Tongue (tissue), 2 donors: ENCODE data around the gene LIPC. TPM values are rescaled to one million over a fixed set of nuclear protein-coding genes. Genes with fewer than 3 reads are reported as not detected.
A peak's percentile ranks its signal among the peaks of the same experiment; 100 is the strongest.

Experiments
- DNase-seq: peaks from one replicate; pipeline ENCODE4 v3.0.0-alpha.2; 2015
- total RNA-seq: library from RNA; depleted of rRNA; stranded (reverse); fragments of >200 nt; gene quantifications from one replicate; pipeline ENCODE4 v1.2.3, GENCODE V29; 2014

The LIPC gene
- total RNA-seq, 1 donor from 2014 or later = 1.0 TPM

DNA sequence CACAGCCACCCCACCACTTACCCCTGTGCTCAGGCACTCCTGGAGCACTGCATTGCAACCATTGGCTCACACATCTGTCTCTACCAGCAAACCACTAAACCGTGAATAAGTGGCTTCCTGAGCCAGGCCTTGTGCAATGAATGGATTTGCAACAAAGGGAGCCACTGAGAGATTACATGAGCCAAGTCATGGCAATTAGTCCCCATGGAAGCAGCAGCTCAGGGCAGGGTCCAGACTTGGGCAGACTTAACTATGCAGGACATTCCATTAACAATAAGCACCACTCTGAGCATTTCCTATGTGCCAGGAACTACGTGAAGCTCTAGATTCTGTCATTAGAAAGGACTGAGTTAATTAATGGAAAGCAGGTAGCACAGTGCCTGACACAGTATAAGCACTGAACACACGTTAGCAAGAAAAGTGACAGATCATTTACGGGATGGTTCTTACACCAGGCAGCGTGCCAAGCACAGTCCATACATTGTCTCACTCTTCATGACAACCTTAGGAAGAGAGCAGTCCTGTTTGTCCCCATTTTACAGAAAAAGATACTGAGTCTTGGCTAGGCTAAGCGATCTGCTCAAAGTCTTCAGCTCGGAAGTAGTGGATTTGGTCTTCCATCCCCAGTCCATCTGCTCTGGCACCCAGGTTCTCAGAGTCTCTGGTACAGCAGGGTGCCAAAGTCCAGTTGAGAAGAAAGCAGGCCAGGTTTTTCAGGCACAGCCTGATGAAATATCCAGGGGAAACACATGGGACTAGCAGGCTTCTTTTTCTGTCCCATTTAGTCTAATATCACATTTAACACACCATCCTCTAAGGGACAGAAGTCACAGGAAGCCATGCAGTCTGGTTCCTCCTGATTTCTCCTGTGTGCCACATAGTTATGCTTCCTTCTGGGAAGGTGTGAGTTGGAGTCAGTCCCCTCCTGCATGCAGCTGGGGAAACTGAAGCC is 44.1 kb downstream of the LIPC start:
- DNase-seq = peak; percentile 65

DNA sequence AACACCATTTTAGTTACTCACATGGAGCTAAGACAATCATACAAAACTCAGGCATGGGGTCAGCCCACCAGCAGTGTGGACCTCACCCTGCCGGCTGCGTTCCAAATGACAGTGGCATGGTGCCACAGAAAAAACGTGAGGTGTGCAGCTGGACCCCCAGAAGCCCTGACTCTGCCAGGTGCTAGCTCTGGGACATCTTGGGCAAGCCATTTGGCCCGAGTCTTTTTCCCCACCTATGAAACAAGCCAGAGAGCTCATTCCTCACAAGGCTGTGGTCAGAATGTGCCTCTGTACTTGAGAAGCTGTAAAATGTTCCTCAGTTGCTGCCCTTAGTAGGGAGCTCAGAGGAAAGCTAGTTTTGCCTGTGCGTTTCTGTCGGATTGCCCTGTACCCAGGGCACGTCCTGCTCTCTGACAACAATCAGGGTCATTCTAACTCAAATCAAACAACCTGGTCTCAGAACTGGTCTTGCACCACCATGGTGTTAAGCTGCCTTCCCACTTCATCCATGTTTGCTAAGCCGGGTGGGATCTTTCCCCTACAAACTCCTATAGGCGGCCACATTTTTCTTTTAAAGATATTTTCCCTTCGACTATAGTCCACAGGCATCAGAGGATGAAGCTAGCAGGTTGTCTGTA is 44.9 kb downstream of the LIPC start:
- DNase-seq = no peak

DNA sequence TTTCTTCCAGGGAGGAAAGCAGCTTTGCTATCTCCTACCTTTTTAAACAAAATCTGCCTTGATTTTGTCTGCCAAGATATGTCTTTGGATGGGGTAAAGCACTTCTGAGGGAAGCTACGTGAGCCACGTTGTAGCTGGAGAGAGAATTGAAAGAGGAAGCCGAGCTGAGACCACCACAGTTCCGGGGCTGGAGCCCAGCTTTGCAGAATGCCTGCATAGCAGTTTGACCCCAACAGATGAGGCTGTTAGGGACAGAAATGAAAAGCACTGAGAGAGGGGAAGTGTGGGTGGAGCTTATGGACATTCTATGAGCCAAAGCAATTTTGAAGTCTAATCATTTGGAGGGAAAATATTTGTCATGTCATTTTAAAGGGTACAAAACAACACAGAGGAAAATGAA is 45.4 kb downstream of the LIPC start:
- DNase-seq = no peak

DNA sequence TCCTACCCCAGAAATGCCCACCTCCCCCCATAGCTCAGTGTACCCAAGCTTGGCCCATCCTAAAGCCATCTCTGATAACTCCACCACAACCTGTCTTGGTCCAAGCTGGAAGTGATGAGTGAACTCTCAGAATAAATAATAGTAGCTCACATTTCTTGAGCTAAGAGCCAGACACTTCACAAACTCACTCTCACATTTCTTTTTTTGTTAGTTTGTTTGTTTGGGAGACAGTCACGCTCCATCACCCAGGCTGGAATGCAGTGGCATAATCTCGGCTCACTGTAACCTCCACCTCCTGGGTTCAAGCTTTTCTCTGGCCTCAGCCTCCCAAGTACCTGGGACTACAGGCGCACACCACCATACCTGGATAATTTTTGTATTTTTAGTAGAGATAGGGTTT is 46.2 kb downstream of the LIPC start:
- no peak for DNase-seq

DNA sequence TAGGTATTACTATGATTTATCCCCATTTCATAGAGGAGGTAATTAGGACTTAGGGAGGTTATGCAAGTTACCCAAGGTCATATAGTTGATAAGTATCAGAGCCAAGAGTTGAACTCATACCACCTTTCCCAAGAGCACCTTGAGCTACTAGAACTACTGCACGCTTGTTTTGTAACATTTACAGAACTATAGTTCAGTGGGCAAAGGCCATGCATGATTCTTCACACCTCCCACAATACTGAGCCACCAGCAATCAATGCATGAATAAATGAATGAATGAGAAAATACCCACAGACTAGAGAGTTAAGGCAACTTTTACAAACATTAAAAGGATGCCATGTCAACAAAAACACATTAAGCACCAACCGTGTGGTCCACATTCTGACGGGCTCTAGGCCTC is 46.8 kb downstream of the LIPC start:
- DNase-seq = no peak

DNA sequence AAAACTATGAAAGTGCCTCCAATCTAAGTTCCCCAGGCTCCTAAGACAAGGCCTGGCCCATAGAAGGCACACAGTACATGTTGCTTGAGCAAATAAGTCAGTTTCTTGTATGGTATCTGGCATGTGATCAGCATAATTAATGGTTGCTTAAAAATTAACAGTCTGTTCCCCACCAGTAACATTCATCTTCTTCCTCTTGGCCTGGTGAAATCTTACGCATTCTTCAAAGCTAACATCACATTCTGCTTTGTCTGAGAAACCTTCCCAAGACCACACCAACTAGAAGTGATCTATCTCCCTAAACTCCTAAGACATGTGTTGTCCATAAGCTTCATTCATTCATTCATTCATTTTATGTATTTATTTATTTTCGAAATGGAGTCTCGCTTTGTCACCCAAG is 48.1 kb downstream of the LIPC start:
- no peak for DNase-seq

DNA sequence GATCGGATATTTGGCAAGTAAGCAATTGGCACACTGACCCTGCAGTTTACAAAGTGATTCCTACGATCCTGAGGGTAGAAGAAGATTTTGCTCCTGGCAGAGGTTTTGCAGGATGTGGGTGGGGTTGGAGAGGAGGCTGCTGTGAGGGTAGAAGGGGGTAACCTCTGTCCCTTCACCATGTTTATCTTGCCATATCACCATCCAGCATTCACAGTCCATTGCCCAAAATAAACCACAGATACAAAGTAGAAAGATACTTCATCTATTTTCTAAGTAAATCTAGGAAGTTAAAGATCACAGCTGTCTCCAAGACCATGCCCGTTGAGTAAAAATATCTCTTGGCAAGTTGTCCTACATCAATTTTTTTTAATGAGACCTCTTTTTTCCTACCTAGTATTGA is 51.6 kb downstream of the LIPC start:
- no peak for DNase-seq

DNA sequence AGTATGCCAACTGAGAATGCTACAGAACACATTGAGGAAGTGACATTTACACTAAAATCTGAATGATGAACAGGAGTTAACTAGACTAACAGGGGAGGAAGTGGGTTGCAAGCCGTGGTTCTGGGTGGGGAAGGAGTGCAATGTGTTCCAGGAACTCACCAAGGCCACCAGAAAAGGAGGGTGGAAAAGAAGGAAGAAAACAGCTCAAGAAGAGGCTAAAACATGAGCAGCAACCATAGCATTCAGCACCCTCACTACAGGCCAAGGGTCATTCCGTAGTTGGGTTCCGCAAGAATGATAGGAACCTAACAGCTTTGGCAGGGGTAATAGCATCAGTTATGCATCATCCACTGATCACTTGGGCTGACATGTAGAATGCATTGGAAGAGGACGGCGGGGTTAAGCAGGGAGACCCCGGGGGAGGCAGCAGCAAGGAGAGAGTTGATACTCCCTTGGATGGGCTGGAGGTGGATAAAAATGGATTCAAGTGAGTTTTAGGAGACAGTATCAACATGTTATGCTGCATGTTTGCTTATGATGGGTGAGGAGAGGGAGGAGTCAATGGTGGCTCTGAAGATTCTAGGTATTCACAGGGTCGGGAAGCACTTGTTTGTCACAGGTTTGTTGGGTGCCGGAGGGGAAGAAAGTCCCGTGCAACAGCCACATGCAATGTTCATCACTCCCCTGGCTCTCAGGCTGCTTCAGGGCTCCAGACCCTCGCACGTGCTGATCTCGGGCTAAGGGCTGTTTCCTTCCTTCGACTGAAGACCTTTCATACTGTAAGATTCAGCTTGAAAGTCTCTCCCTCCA is 53.2 kb downstream of the LIPC start:
- DNase-seq = no peak

DNA sequence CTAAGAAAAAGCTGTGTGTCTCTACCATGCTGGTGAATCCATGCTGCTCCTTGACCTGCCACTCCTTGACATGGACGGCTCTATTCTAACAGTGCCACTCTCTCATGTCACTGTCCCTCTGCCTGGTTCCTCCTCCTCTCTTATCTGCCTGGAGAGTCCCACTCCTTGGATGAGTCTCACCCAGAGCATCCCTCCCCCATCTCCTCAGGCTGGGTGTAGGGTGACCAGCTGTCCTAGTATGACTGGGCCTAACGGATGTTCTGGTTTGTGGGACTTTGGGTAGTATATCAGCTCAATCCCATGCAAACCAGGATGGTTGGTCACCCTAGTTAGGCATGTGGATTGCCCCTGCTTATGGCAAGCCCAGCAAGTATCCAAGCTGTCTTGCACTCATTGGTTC is 54.3 kb downstream of the LIPC start:
- DNase-seq = no peak

DNA sequence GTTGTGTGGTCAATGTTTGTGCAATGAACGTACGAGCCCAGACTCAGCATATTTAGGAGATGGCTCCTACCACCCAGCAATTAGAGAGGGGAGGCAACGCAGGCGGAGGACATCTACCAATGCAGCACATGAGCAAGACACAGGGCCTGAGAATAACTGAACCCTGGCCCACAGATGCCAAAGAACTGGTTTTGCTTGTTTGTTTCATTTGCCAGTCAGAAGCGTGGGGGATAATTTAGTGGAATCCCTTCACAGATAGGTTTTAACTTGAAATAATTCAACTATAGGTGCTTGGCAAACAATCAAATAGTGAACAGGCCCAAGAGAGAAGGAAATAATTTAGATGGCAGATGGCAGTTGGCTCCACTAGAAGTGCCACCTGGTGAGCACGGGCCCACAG is 54.8 kb downstream of the LIPC start:
- DNase-seq = no peak

DNA sequence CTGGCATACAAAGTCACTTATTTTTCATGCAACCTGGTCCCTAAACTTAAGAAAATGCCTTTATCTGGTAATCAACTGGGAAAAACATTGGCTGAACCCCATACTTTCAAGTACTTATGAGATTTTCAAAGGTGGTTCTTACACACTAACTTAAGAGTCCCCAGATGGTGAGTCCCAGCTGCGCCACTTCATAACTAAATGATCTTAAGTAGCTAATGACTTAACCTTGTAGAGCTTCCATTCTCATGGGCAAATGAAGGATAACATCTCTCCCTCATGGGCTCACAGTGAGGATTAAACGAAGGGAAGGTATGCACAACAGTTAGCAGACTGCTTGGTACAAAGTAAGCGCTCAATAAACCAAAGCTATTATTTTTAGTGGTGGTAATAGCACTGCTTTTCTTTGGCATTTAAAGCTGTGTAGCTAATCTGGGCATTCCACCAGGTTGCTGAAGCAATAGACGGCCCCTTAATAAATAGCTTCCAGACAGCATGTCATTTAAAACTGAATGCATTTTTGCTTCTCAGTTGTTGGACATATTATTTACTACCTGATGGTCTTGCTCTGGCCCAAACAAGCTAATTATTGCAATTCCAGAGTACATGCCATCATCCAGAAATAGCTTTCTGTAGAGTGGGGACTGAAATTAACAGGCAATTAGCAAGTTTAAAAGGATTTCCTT is 55.4 kb downstream of the LIPC start:
- no peak for DNase-seq

DNA sequence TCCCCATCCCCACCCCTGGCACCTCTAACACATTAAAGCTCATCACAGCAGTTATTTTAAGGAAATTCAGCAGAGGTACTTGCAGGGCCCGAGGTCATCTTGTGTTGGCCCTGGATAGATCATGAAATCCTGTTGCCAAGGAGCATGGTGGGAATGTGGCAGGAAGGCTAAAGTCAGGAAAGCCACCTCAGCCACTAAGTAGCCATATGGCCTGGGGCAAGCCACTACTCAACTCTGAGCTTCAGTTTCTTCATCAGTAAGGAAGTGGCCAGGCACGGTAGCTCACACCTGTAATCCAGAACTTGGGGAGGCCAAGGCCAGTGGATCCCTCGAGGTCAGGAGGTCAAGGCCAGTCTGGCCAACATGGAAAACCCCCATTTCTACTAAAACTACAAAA is 55.9 kb downstream of the LIPC start:
- DNase-seq = no peak

DNA sequence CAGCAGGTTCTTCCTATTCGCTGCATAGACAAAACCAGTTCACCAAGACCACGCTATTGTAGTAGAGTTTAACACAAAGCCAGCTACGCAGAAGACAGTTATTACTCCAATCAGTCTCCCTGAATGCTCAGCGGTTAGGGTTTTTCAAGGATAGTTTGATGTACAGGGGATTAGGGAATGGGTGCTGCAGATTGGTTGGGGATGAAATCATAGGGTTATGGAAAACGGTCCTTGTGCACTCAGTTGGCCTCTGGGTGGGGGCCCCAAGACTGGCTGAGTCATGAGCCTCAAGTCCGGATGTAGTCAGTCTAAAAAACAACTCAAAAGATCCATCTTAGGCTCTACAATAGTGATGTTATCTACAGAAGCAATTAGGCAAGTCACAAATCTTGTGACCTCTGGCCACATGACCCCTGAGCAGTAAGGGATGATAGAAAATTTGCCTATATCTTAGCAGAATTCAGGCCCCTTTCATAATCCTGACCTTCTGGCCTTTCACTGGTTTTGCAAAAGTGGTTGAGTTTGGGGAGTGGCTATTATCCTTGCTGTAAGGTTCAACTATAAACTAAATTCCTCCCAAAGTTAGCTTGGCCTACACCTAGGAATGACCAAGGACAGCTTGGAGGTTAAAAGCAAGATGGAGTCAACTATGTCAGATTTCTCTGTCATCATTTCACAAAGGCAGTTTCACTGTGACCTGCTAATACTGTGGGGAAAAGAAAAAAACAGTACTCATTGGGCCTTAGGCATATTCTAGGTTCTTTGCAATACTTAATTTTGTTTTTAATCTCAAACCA is 57.7 kb downstream of the LIPC start:
- DNase-seq = no peak

DNA sequence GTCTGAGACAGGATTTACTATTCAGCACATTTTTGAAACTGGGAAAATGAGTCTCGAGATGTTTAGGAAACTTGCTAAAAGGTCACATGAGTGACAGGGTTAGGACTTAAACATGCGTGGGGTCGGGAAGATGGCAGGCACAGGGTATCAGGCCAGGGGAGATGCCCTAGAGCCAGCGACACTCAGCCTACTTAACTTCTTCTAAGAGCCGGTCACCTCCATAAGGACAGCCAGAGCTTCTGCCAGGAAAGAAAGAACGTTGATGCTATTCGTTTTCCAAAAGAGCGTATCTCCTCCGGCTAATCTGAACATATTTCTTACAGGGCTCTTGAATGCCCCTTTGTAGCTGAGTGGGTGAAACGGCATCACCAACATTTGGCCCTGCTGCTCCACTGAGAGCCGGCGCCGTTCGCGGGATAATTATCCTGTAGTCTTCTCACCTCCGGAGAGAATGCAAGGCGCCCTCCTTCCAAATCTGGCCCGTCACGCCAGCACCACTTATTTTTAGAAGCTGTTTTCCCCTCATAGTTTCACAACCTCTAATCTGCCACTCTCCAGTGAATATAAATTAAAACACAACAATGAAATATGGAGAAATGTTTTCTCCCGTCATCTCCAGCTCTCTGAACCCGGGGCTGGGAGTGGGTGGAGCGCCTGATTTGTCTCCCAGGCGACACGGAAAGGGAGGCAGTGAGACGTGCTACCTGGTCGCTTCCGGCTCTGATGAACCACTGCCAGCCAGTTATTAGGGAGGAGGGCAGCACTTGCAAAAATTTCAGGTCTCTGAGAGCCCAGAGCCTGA is 58.5 kb downstream of the LIPC start:
- DNase-seq = no peak

DNA sequence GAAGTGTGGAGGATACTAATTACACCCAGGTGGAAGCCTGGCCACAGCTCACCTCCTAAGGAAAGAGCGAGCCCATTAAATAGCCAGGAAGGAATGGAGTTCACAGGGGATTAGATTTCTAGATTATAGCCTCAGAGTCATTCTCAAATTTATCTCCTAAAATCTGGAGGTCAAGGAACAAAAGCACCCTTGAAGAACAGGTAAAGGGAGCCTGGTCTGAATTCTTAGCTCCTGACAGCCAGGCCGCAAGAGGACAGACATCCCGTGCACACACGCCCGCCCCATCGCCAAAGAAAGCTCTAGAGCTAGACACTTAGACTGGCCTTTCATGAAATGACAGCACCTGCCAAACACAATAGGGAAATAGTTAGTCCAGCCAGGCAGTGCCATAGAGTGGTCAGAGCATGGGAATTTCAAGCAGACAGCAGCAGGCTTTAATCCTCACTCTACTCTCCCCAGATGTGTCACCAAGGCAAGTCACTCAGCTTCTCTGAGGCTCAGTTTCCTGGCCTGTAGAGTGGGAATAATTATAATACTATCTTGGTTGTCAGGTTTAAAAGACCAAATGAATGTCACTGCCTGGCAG is 59.2 kb downstream of the LIPC start:
- DNase-seq = no peak

DNA sequence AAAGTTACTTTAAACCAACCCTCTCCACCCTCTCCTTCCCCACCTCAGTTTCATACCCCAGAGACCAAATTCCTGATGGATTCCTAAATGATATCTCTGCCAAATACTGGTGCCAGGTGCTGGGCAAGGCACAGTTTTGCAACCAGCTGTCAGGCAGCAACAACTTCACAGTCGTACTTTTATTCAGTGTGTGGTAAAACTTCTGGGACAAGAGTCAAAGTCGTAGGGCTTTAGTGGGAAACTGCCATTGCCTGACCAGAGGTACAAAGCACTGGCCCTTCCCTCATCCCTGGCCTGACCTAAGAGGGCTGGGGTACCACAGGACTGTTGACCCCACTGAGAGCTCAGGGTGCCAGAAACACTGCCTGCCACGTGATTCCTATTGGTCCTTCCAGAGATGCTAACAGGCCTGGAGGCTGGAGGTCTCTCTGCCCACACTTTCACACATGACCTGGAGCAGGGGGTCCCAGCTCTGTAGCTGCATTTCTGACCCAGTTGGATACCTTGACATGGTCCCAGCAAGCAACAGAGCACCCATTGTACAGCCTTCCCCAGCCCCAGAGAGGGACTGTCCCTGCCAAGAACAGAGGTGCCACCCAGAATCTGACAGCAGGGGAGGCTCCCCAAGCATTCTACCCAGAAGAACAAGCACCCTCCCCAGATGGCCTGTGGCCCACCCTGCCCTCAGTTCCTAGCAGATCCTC is 59.9 kb downstream of the LIPC start:
- DNase-seq = peak; percentile 55

DNA sequence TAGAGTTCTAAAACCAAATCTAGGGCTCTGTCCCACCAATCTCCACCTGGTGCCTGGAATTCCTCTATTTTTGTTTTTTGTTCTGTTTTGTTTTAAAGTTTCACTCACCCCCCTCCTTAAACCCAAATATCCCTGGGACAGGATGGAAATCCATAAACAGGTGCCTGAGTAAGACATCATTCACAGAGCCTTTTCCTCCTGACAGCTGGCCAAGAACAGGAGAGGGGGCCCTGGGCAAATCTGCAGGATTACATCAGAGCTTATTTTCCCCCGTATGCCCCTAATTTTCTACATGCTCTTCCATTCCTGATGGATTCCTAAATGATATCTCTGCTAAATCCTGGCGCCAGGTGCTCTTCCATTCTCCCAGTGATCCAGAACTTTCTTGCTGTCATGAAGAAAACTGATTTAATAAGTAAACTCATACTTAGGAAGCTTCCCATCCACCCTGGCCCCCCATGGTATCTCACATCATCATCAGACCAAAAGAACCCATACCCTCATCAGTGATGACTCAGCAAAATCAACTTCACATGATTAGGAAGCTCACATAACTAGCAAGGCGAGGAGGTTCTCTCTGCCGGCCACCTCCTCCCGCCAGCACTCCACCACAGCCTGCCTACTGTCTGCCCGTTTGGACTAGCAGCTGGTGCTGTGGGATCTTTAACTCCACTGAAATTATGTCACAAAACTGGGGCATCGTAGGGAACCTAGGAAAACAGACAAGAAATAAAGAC is 61.0 kb downstream of the LIPC start:
- peak; percentile 60 for DNase-seq

DNA sequence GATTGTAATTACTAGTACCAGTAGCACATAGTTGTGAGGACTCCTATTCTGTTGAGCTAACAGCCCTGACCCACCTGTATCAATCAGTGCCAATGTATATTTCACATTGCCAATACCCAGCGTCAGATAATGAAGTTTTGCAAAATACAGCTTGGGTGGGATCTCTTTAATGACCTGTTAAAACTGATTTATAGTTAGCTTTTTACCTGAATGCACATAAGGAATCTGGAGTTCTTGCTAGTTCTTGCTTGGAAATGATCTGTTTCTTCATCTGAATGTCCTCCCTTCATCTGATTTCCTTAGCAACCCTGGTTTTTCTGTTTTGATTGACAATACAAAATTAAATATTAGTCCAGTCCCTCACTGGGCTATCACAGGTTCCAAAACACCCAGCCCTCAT is 62.8 kb downstream of the LIPC start:
- no peak for DNase-seq

DNA sequence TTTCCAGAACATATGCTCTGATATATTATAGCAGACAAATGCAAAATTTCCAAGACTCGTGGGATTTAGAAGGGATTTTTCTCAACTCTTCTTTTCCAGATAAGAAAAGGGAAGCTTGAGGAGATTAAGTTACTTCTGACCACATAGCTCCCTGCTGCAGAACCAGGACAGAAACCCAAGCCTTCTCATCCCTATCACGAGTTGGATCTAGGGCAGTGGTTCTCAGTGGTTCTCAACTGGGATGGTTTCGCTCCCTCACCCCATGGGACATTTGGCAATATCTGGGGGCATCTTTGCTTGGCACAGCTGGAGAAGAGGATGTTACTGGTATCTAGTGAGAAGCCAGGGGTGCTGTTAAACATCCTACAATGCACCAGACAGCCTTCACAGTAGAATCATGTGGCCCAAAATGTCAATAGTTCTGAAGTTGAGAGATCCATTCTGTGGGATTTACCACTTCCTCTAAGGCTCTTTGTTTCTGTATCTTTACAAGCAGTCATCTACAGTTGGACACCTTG is 64.2 kb downstream of the LIPC start:
- DNase-seq = no peak
